Activated naive CD4-positive, alpha-beta T cell (primary cell): ENCODE data around the gene MXI1.
"Not testable (repeated sequence)": the region's sequence is repeated elsewhere in the genome, so short reads cannot be mapped to it uniquely, and the experiment has no call there.

Experiments
- DNase-seq, 4 experiments: peaks; one replicate each; lab custom pipeline; 2025; lab: John Stamatoyannopoulos, UW

Gene MXI1

DNA sequence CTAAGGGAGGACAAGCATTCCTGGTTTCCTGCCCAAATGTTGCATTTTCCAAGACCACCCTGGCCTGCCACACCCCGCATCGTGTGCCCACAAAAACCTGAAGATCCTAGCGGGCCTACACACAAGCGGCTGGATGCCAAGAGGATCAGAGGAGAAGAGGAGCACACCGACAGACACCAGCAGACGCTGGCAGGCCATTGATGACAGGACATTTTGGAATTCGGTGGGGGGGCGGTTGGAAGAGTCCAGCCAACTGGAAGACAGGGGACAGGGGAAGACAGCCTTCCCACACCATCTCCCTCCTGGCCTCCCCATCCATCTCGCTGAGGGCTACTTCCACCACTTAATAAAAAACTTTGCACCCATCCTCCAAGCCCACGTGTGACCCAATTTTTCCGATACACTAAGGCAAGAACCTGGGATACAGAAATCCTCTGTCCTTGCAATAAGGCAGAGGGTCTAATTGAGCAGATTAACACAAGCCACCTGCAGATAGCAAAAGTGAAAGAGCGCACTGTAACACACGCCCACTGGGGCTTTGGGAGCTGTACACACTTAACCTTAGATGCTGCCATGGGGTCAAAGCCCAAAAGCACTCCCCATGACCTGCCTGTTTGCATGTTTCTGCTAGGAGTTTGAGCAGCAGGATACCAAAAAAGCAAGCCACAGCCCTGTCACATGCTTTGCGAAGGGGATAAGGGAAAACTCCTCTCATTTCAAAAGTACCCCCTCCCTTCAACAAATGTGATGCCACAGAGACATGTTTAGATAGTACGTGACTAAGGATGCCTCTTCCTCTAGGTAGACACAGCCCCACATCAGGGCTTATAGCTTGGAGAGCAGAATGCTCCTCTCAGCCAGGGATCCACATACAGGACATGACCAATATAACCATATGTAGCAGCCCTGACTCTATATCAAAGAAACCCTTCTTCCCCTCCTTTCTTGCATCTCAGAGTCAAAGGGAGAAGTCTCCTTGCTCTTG, 110.8 kb downstream of the MXI1 start:
- no peak for DNase-seq

DNA sequence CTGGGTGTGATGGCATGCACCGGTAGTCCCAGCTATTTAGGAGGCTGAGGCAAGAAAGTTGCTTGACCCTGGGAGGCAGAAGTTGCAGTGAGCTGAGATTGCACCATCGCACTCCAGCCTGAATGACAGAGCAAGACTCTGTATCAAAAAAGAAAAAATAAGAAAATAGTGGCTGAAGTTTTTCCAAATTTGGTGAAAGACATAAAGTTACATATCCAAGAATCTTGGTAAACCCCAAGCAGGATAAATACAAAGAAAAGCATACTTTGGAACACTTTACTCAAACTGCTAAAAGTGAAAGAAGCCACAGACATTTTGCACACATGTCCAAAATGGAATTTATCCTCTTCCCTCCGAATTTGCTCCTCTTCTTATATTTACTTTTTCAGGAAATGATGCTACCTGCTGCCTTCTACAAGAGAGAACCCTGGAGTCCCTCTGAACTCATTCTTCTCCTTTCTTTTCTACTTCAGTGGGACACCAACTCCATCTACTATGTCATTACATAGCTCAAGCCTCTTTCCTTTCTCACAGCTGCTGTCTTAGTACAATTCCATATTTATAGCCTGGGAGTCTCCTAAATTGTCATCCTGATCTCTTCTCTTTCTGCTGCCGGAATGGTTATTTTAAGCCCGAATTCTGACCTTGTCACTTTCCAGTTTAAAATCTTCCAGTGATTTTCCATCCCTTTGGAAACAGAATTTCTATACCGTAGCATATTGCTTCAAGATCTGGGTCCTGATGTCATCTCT, 114.6 kb downstream of the MXI1 start:
- DNase-seq = no peak

GRCh38 chr10:110323503-110323902, 116.1 kb downstream of the MXI1 start:
- DNase-seq = no peak

DNA sequence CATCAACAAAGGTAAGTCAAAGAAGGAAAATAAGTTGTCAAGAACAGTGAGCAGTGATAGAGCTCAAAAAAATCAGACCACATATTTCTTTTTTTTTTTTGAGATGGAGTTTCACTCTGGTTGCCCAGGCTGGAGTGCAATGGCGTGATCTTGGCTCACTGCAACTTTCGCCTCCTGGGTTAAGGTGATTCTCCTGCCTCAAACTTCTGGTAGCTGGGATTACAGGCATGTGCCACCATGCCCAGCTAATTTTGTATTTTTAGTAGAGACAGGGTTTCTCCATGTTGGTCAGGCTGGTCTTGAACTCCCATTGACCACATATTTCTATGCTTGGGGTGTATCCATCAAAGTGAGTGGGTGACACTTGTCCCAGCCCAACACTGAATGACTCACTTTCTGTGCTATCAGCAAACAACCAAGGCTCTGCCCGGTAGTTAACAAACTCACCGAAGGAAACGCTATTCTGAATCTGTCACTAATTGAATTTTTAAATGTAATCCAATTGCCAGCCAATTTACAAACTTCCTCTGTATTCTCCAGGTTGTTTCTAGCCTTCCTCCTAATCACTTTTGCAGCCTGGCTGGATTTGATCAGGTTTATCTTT, 116.9 kb downstream of the MXI1 start:
- DNase-seq = no peak

DNA sequence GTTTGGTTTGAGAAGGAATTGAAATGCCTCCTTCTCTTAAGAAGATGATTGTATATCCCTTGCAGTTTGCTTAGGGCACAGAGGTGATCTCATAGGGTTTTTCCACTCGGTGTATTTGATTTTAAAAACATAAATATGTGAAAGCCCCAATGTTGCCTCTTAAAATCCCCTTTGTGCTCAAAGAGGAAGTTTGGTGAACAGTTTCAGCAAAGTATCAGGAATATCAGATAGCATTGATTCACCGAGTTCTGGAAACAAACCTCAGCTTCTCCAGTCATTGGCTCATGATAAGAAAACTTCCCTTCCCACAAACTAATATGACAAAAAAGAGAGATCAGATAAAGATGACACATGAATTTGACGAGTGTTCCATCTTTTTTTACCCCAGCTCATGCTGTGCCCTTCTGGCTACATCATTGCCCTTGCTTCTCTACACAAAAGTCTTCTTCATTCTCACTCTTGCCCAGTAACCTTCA, 117.4 kb downstream of the MXI1 start:
- DNase-seq = no peak

DNA sequence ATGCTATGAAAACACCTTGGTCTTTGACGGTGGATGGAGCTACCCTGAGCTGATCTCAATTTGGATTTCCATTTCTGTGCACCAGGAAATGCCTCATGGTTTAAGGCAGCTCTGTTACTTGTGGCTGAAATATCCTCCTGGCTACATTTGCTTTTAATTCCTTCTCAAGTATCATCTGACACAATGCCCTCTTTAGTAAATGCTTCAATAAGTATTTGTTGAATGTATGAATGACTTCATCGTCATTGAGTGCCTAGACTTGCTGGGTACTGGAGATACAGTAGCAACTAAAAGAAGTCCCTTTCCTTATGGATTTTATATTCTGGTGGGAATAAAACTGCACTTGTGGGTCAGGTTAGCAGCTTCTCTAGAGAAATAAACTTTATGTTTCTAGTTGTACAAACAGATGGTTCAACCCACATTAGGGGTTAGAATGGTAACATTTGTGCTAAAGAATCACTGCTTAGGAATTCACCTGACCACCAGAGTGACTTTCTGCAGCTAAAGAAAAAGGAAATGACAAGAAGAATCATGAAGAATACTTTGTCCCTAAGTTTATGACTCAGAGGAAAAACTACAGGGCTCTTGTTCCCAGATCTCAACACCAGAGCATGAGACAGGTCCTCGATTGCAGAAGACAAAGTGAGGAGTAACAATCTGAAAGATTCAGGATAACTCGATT, 119.1 kb downstream of the MXI1 start:
- DNase-seq = no peak

GRCh38 chr10:110327262-110327914, 120.0 kb downstream of the MXI1 start:
- DNase-seq = no peak

GRCh38 chr10:110330675-110331074, 123.3 kb downstream of the MXI1 start:
- DNase-seq = no peak

GRCh38 chr10:110331226-110331795, 123.9 kb downstream of the MXI1 start:
- not testable (repeated sequence) for DNase-seq

- DNase-seq = no peak
Measured at GRCh38 chr10:110334061-110334656, 126.8 kb downstream of the MXI1 start.

- DNase-seq = no peak
Measured at GRCh38 chr10:110335314-110336064, 128.1 kb downstream of the MXI1 start.

DNA sequence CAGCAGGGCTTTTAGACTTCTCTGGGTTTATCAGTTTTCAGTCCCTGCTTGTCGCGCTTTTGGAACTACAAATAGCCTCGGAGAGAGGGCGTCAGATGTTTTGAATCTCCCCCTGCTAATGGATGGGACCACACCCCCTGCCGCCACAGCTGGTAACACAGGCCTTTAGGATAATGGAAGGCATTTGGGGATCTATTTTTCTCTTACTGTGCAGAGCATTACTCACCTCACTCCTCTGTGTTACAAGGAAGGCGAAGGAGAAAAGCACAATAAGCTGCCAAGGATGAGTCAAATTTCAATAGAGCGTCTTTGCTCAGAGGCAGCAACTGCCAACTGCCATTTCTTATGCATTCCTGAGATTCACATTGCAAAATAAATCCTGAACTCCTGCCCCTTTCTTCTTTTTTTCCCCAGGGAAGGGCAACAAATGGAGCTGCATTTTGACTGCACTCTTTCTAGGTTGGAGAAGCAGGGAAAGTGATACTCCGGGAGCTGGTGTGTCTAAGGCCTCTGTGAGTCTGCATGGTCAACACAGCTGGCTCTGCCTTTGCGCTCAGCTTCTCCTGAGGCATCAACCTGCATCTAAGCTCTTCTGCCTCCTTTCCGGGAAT, 128.8 kb downstream of the MXI1 start:
- DNase-seq = no peak
